NOMO-1 (cell line): ENCODE data around the gene JMJD7.
"Not testable (repeated sequence)": the region's sequence is repeated elsewhere in the genome, so short reads cannot be mapped to it uniquely, and the experiment has no call there.

ENCODE experiments used
- DNase-seq, 2 experiments: peaks; one replicate each; lab custom pipeline; 2025; ENCODE audit not compliant: unreplicated experiment in 2 of 2; lab: John Stamatoyannopoulos, UW

The JMJD7 gene

GRCh38 chr15:41819455-41820050 is 8.3 kb upstream of the JMJD7 start:
- DNase-seq = no peak

- DNase-seq = no peak
These were observed 7.0 kb upstream of the JMJD7 start for GRCh38 chr15:41820791-41821423.

GRCh38 chr15:41821831-41822230 is 6.1 kb upstream of the JMJD7 start:
- no peak for DNase-seq

GRCh38 chr15:41822471-41822870 is 5.4 kb upstream of the JMJD7 start:
- no peak for DNase-seq

- no peak for DNase-seq
These were observed 4.9 kb upstream of the JMJD7 start for GRCh38 chr15:41822957-41823356.

GRCh38 chr15:41823502-41823901 is 4.4 kb upstream of the JMJD7 start:
- DNase-seq = no peak

GRCh38 chr15:41824062-41824745 is 3.7 kb upstream of the JMJD7 start:
- DNase-seq = no peak

GRCh38 chr15:41825145-41825544 is 2.7 kb upstream of the JMJD7 start:
- no peak for DNase-seq

- no peak for DNase-seq
These were observed 2.0 kb upstream of the JMJD7 start for GRCh38 chr15:41825572-41826535.

GRCh38 chr15:41827290-41827879 is 507 bp upstream of the JMJD7 start:
- DNase-seq = no peak

GRCh38 chr15:41828807-41829141 is 882 bp downstream of the JMJD7 start:
- DNase-seq = no peak

- DNase-seq = no peak
These were observed 2.2 kb downstream of the JMJD7 start for GRCh38 chr15:41829959-41830646.

GRCh38 chr15:41831291-41831690 is 3.4 kb downstream of the JMJD7 start:
- not testable (repeated sequence) for DNase-seq

- no peak for DNase-seq
These were observed 4.3 kb downstream of the JMJD7 start for GRCh38 chr15:41832208-41832607.

- no peak for DNase-seq
These were observed 5.0 kb downstream of the JMJD7 start for GRCh38 chr15:41832875-41833274.

- no peak for DNase-seq
These were observed 6.2 kb downstream of the JMJD7 start for GRCh38 chr15:41834096-41834495.

- no peak for DNase-seq
These were observed 8.2 kb downstream of the JMJD7 start for GRCh38 chr15:41836073-41836472.

GRCh38 chr15:41836713-41837454 is 9.0 kb downstream of the JMJD7 start:
- no peak for DNase-seq

- DNase-seq = no peak
These were observed 10.6 kb downstream of the JMJD7 start, which contains the start of gene PLA2G4B for GRCh38 chr15:41838400-41838897. Gene PLA2G4B, plus strand, starts transcription at chr15:41838847. Its CDS starts 67 bp downstream, at chr15:41838914.
